Neural crest cell (in vitro differentiated cells): Measurements from ENCODE around the gene SDCCAG8. TPM values are rescaled to one million over a fixed set of nuclear protein-coding genes. Genes with fewer than 3 reads are reported as not detected.

Source experiments
- DNase-seq: peaks from one replicate; pipeline ENCODE4 v3.0.0; 2021; ENCODE audit warnings: low read depth, mixed read lengths, low spot score
- H3K27ac Mint-ChIP-seq: one replicate; pipeline ENCODE4 v1.8.0; 2021; ENCODE audit warnings: mild to moderate bottlenecking, mixed read lengths; ENCODE audit not compliant: unreplicated experiment
- H3K27me3 Mint-ChIP-seq: 2 replicates; pipeline ENCODE4 v1.8.0; 2021; ENCODE audit warnings: low read depth, mild to moderate bottlenecking, mixed read lengths
- H3K36me3 Mint-ChIP-seq: 2 replicates; pipeline ENCODE4 v1.8.0; 2021; ENCODE audit warnings: low read depth, mild to moderate bottlenecking, mixed read lengths
- H3K4me1 Mint-ChIP-seq: 2 replicates; pipeline ENCODE4 v1.8.0; 2021; ENCODE audit warnings: mixed read lengths
- H3K4me3 Mint-ChIP-seq: one replicate; pipeline ENCODE4 v1.8.0; 2021; ENCODE audit warnings: mild to moderate bottlenecking, mixed read lengths
- H3K9me3 Mint-ChIP-seq: 2 replicates; pipeline ENCODE4 v1.8.0; 2021; ENCODE audit warnings: mixed read lengths
- total RNA-seq: library from RNA; stranded (reverse); gene quantifications from 2 replicates; pipeline ENCODE4 v1.2.1, GENCODE V29; 2021
- TF ChIP-seq, protein P1 (sequence below): fragments of 200-600 bp; sonication (generic); conservative IDR thresholded peaks from 2 replicates; pipeline ENCODE4 v1.5.0; 2021; ENCODE audit warnings: antibody characterized with exemption, mild to moderate bottlenecking

The SDCCAG8 gene
- total RNA-seq, 1 donor from 2014 or later, result 19.9 TPM

DNA sequence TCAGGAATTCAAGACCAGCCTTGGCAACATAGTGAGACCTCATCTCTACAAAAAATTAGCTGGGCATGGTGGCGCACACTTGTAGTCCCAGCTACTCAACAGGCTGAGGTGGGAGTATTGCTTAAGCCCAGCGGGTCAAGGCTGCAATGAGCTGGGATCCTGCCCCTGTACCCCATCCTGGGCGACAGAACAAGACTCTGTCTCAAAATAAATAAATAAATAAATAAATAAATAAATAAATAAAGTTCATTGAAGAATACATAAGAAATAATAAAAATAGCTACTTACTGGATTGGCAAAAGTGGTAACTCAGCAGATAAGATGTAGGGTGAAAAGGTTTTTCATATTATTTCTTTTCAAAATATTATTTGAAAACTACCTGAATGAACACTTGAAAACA is 6.6 kb upstream of the SDCCAG8 start:
- Mint-ChIP-seq H3K27ac (no peak overlapping the region), H3K9me3 (no peaks in the 10 kb centered on the region), H3K4me1 (peaks cover 40% of the 10 kb centered on the region), H3K36me3 (peaks cover 6% of the 10 kb centered on the region), H3K27me3 (no peaks in the 10 kb centered on the region), H3K4me3 (no peak overlapping the region)
- DNase-seq, result no peak
- TF ChIP-seq, protein P1, sequence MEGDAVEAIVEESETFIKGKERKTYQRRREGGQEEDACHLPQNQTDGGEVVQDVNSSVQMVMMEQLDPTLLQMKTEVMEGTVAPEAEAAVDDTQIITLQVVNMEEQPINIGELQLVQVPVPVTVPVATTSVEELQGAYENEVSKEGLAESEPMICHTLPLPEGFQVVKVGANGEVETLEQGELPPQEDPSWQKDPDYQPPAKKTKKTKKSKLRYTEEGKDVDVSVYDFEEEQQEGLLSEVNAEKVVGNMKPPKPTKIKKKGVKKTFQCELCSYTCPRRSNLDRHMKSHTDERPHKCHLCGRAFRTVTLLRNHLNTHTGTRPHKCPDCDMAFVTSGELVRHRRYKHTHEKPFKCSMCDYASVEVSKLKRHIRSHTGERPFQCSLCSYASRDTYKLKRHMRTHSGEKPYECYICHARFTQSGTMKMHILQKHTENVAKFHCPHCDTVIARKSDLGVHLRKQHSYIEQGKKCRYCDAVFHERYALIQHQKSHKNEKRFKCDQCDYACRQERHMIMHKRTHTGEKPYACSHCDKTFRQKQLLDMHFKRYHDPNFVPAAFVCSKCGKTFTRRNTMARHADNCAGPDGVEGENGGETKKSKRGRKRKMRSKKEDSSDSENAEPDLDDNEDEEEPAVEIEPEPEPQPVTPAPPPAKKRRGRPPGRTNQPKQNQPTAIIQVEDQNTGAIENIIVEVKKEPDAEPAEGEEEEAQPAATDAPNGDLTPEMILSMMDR, result no peak

DNA sequence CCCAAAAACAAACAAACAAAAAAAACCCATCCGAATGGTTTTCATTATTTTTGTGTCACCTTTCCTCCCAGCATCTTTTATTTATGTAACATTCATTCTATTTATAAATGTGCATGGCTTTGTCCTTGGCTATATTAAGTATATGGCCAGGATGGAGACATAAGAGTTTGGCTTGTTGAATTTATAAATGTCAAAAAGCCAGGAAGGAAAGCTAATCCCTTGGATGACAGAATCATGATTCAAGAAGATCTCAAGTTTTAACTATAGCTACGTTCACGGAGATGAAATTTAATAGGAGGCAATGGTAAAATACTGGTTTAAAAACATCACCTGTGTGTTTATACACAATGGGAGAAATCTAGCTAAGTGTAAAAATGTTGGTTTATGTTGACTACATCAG is 5.7 kb upstream of the SDCCAG8 start:
- peak overlapping the region; percentile 42 for H3K4me3 Mint-ChIP-seq
- H3K9me3 Mint-ChIP-seq, result no peaks in the 10 kb centered on the region
- H3K4me1 Mint-ChIP-seq, result peaks cover 40% of the 10 kb centered on the region
- H3K27me3 Mint-ChIP-seq, result no peaks in the 10 kb centered on the region
- H3K27ac Mint-ChIP-seq, result no peak overlapping the region
- H3K36me3 Mint-ChIP-seq, result peaks cover 5% of the 10 kb centered on the region
- TF ChIP-seq, protein P1, result no peak
- no peak for DNase-seq

DNA sequence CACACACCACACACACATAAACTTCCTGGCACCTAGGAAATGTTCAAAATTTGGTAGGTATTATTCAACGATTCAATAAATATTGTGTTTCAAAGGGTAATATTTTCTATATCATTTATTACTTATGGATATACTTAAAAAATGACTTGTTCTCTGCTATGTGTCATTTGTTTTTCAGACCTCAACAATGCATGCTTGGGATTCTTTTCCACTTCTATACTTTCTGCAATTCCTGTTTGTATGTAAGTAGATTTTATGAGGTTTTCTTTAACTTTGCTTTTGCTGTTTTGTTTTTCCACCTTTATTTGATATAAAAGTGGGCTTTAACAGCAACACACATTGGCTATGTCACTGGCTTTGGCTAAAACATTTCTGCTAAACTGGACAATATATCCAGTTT is 4.3 kb upstream of the SDCCAG8 start:
- DNase-seq, result no peak
- no peaks in the 10 kb centered on the region for H3K9me3 Mint-ChIP-seq
- TF ChIP-seq, protein P1, result no peak
- peaks cover 46% of the 10 kb centered on the region for H3K4me1 Mint-ChIP-seq
- peaks cover 5% of the 10 kb centered on the region for H3K36me3 Mint-ChIP-seq
- peak overlapping the region; percentile 70 for H3K4me3 Mint-ChIP-seq
- H3K27ac Mint-ChIP-seq, result no peak overlapping the region
- no peaks in the 10 kb centered on the region for H3K27me3 Mint-ChIP-seq

DNA sequence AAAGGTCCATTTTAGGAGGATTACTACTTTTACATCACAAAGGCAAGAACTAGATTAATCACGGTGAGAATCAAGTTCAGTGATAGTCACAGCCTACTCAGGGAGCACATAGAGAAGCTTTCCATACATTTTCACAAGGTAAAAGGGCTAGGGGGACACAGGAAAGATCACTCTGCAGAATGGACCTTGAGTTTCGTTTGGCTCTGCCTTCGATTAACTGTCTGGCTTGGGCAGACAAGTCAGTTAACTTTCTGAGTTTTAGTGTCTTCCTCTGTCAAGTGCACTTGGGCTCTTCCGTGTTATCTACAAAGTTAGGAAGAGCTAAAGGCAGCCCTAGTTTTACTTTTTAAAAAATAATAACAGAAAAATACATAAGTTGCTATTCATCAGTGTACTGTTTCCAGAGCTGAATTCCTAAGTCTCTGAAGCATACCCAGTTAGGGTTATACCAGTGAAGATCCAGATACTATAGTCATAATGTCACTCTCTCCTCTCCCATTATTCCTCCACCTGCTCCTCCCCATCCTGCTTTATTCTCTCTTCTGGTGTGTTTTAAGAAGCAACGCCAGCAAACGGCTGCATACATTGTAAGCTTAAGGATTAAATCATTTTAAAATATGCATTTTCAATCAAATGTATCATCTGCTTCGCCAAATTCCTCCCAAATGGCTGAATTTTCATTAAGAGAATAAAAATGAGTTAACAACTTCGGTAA is 2.5 kb upstream of the SDCCAG8 start:
- TF ChIP-seq, protein P1, result no peak
- H3K4me1 Mint-ChIP-seq, result peaks cover 47% of the 10 kb centered on the region
- H3K9me3 Mint-ChIP-seq, result no peaks in the 10 kb centered on the region
- peak overlapping the region; percentile 99 for H3K4me3 Mint-ChIP-seq
- H3K27me3 Mint-ChIP-seq, result no peaks in the 10 kb centered on the region
- no peak for DNase-seq
- H3K36me3 Mint-ChIP-seq, result peaks cover 5% of the 10 kb centered on the region
- peak overlapping the region; percentile 65 for H3K27ac Mint-ChIP-seq

DNA sequence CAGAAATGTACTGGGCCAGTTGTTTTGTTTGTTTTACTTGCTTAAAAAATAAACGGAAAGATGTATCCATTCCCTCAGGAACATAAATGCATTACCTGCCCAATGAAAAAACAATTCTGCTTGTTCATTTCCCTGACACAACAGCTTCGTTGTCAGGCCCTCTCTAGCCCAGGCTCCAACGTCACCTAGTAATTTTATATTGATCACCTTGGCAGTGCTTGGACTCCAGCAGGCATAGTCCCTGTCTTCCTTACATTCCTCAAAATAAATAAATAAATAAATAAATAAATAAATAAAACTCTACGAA is 2.0 kb upstream of the SDCCAG8 start:
- TF ChIP-seq, protein P1, result no peak
- Mint-ChIP-seq H3K27me3 (no peaks in the 10 kb centered on the region), H3K9me3 (no peaks in the 10 kb centered on the region), H3K27ac (peak overlapping the region; percentile 65), H3K4me1 (peaks cover 42% of the 10 kb centered on the region), H3K36me3 (peaks cover 2% of the 10 kb centered on the region), H3K4me3 (peak overlapping the region; percentile 99)
- DNase-seq, result no peak
